ENCODE data around the gene P2RY1.
A peak's percentile ranks its signal among the peaks of the same experiment; 100 is the strongest.

The P2RY1 gene, protein sequence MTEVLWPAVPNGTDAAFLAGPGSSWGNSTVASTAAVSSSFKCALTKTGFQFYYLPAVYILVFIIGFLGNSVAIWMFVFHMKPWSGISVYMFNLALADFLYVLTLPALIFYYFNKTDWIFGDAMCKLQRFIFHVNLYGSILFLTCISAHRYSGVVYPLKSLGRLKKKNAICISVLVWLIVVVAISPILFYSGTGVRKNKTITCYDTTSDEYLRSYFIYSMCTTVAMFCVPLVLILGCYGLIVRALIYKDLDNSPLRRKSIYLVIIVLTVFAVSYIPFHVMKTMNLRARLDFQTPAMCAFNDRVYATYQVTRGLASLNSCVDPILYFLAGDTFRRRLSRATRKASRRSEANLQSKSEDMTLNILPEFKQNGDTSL

DNA sequence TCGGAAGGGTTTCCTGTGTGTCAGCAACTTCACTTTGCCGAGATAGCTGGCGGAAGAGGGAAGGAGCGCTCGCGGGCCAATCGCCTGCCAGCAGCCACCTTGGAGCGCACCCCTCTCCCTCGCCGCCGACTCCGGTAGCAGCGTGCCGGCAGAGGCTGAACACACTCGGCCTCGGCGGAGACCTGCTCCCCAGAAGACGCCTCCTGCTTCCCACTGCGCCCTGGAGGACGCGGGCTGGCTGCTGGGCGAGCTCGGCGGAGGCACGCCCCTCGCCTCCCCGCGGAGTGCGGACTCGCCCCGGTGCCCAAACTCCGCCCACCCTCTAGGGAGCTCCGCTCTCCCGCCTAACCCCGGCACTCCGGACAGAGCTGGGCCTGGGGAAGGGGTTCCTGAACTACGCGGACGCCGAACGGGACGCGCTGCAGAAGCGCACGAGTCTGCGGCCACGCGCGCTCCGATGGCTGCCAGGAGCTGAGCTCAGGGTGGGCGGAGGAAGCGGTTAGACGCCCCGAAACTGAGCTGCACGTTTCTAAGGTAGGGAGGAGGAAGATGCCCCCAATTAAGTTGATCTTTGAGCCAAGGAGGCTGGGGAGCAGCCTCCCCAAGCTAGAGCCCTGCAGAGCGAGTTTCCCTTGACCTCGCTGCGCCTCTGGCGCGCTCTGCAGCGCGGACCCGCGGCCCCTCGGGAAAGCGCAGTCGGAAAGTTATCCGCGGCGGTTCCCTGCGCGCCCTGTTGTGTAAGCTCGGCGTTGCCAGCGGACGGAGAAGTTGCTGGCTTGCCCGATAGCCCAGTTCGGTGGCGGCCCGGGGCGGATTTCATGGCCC is at the start of gene P2RY1:
Gene P2RY1, plus strand, starts transcription at position 356 of the 825 bp plus-strand sequence. CDS start 652 bp downstream, outside the sequence.
- DNase-seq (ENCODE audit: insufficient read length, low spot score) (no peak), FAIRE-seq (no peak)
- TF ChIP-seq, protein P1, sequence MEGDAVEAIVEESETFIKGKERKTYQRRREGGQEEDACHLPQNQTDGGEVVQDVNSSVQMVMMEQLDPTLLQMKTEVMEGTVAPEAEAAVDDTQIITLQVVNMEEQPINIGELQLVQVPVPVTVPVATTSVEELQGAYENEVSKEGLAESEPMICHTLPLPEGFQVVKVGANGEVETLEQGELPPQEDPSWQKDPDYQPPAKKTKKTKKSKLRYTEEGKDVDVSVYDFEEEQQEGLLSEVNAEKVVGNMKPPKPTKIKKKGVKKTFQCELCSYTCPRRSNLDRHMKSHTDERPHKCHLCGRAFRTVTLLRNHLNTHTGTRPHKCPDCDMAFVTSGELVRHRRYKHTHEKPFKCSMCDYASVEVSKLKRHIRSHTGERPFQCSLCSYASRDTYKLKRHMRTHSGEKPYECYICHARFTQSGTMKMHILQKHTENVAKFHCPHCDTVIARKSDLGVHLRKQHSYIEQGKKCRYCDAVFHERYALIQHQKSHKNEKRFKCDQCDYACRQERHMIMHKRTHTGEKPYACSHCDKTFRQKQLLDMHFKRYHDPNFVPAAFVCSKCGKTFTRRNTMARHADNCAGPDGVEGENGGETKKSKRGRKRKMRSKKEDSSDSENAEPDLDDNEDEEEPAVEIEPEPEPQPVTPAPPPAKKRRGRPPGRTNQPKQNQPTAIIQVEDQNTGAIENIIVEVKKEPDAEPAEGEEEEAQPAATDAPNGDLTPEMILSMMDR (IDR thresholded peaks at IDR 0.05; ENCODE audit: insufficient read depth, missing control alignments): peak; percentile 36

DNA sequence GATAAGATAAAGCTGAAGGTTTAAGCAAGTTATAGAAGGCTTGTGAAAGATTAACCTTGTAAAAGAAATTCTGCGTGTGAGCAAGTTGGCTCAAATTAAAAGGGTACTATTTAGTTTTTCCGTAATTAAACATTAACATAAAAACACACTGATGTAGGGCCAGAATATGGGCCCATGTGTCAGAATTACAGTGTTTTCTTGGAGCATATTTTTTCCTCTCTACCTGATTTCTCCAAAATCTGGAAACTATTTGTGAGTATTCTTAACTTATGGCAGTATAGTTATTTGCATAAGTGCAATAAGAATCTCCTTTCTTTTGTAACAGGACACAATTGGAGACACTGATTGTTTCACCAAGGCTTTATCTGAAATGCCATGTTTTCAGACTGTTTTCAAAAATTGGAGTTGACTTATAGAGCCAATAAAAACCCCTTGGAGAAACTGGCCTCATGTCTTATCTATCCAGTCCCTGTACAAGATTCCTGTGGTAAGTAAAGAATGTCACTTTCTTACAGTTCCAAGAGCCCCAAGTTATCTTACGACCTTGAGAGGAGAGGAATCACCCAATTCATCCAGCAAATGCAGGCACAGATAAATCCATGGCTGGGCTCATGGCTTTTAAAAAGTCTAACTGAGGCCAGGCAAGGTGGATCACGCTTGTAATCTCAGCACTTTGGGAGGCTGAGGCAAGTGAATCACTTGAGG is 47.8 kb upstream of the P2RY1 start:
- DNase-seq (ENCODE audit: insufficient read length, low spot score): no peak
- TF ChIP-seq, protein P1 (IDR thresholded peaks at IDR 0.05; ENCODE audit: insufficient read depth, missing control alignments): no peak

DNA sequence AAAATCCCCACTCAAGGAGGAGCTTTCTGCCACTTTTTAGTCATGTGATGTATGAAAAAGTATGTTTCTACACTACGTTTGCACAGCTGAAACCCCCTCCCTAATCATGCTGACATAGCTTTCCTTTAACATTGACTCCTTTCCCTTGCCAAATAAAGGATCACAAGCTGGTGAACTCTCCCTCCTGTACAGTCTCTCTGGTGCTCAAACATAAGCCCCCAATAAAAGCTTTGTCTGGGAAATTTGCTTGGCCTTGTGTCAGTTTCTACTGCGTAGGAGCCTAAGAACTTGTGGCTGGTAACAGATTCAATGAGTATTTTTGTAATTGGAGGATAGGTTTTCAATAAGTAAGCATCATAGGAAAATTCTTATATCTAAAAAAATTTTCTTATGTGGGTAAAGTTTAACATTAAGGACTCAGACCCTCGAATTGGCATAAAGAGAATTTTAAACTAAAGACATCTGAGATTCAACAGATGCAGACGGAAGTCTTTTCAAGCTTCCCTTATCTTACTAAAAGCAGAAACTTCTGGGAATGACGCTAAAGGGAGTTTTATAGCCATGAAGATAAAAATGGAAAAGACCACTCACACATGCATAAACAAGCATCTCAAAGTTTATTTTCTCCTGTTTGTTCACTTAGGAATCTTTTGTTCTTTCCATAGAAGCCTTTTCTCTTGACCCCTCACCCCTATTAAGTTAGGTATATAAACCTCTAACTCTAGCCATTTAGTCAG is 44.1 kb upstream of the P2RY1 start:
- no peak for DNase-seq (ENCODE audit: insufficient read length, low spot score)
- FAIRE-seq: no peak
- TF ChIP-seq, protein P1 (IDR thresholded peaks at IDR 0.05; ENCODE audit: insufficient read depth, missing control alignments): no peak

More for the DNA sequence above, 47.8 kb upstream of the P2RY1 start:
- no peak for FAIRE-seq

DNA sequence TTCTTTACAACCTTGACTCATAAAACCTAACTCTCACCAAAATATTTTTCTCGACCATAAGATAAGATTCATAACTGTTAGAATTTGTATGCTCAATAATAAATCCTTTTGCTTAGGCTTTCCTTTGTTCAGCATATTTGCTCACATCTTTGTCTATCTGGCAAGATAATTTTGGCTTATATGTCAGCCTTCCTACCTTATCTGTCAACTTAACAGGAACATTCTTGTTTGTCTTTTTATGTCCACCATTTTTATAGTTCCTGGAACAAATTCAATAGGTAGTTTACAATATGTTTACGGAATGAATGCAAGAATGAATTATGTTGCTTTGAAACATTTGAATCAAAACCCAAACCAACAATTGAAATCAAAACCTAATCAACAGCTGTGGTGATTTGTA is 41.0 kb upstream of the P2RY1 start:
- DNase-seq (ENCODE audit: insufficient read length, low spot score) (no peak), FAIRE-seq (no peak)
- TF ChIP-seq, protein P1 (IDR thresholded peaks at IDR 0.05; ENCODE audit: insufficient read depth, missing control alignments): no peak

DNA sequence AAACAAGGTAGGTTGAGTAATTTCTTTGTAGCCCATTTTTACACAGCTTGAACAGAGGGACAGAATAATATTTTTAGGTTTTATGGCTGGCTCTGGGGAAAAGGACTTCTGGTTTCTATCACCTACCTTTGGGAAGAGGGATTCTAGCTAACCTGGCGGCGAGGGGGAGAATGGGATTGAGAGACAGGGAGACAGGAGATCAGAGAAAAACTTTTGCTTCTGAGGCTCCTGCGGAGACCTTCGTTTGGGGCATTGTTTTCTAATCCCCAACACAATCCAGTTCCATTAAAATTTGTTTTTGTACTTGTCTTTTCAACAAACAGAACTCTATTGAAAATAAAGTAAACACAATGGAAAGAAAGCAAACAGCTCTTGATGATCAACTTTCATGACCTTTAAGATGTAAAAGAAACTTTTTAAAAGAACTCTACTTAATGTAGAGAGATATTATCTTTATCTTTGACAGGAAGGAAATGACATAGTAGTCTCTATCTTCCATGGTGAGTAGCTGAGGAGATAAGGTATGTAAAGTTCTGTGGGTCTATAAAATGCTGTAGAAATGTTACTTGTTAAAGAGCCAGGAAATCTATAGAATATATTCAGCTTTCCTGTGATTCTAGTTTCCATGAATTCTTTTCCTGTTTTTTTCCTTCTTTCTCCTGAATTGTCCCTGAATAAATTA is 37.0 kb upstream of the P2RY1 start:
- DNase-seq (ENCODE audit: insufficient read length, low spot score): no peak
- TF ChIP-seq, protein P1 (IDR thresholded peaks at IDR 0.05; ENCODE audit: insufficient read depth, missing control alignments): no peak

More for the DNA sequence above, 37.0 kb upstream of the P2RY1 start:
- FAIRE-seq: no peak
